Spleen (tissue), 11 donors: Measurements from ENCODE around the gene FBXO7. TPM values are rescaled to one million over a fixed set of nuclear protein-coding genes. Genes with fewer than 3 reads are reported as not detected.

Source experiments
- DNase-seq: peaks from one replicate; pipeline ENCODE4 v3.0.0-alpha.2; 2020
- H3K27ac ChIP-seq, 8 donors: fragments of 200-600 bp; sonication (generic) in 7 of 8; 1 replicate in 4 of 8; 2 replicates in 4 of 8; pipeline versions ENCODE4 v1.5.0 to v1.8.0; 2016 to 2021; ENCODE audit warnings: inconsistent platforms in 4 of 8, mild to moderate bottlenecking in 4 of 8, moderate library complexity in 1 of 8
- H3K27me3 ChIP-seq, 7 donors: fragments of 200-600 bp; sonication (generic) in 6 of 7; replicated peaks in 1 of 7; 1 replicate in 4 of 7; 2 replicates in 3 of 7; pipeline versions ENCODE4 v1.5.0 to v1.8.0; 2016 to 2021; ENCODE audit warnings: inconsistent platforms in 3 of 7, mild to moderate bottlenecking in 1 of 7
- H3K36me3 ChIP-seq, 6 donors: fragments of 200-600 bp; sonication (generic) in 5 of 6; 1 replicate in 4 of 6; 2 replicates in 2 of 6; pipeline versions ENCODE4 v1.5.0 to v1.8.0; 2016 to 2021; ENCODE audit warnings: inconsistent platforms in 2 of 6
- H3K4me1 ChIP-seq, 6 donors: fragments of 200-600 bp; sonication (generic) in 5 of 6; 1 replicate in 3 of 6; 2 replicates in 3 of 6; pipeline versions ENCODE4 v1.5.0 to v1.8.0; 2016 to 2021; ENCODE audit warnings: inconsistent platforms in 3 of 6
- H3K4me3 ChIP-seq, 8 donors: fragments of 200-600 bp; sonication (generic) in 7 of 8; 1 replicate in 4 of 8; 2 replicates in 4 of 8; pipeline versions ENCODE4 v1.5.0 to v1.8.0; 2016 to 2021; ENCODE audit warnings: inconsistent platforms in 4 of 8, mild to moderate bottlenecking in 4 of 8, moderate library complexity in 2 of 8
- H3K9me3 ChIP-seq, 8 donors: fragments of 200-600 bp; sonication (generic) in 7 of 8; 1 replicate in 4 of 8; 2 replicates in 4 of 8; pipeline versions ENCODE4 v1.5.0 to v1.8.0; 2016 to 2021; ENCODE audit warnings: inconsistent platforms in 4 of 8
- POLR2A ChIP-seq, 3 donors: fragments of 450-650 bp; IDR thresholded peaks; one replicate each; pipeline ENCODE4 v1.5.1; 2017; ENCODE audit warnings: antibody characterized with exemption in 3 of 3, mild to moderate bottlenecking in 1 of 3
- POLR2AphosphoS5 ChIP-seq, 3 donors: sonication (generic); formaldehyde crosslinking; IDR thresholded peaks; one replicate each; pipeline ENCODE4 v1.5.1; 2017; ENCODE audit warnings: antibody characterized with exemption in 3 of 3
- WGBS, 5 donors: extraction: QIAGEN DNeasy Blood & Tissue Kit in 3 of 5; methylation state at CpG; one replicate each; pipeline versions ENCODE4 v1.1.5 to v1.1.7; 2013 to 2018; 5-methylcytosine and 5-hydroxymethylcytosine counted together
- intact Hi-C: fragments of 100-400 bp; cut with DNase I; formaldehyde crosslinking; loops from one replicate; pipeline ENCODE4 v1.15.0; 2023; ENCODE audit warnings: low total_unique reads
- polyA plus RNA-seq, 3 donors: library from polyadenylated mRNA; stranded (reverse); fragments of 200-250 nt; gene quantifications; one replicate each; pipeline ENCODE4 v1.2.1, GENCODE V29; 2013
- total RNA-seq, 7 donors: library from RNA; depleted of rRNA in 3 of 7; stranded (reverse); fragments of >200 nt in 3 of 7; fragmentation: NEBNext Ultra II Directional in 4 of 7; extraction: Animal tissue kit (Norgen Biotek cat#: 25700) in 4 of 7; gene quantifications; one replicate each; pipeline versions ENCODE4 v1.1.0 to v1.2.1, GENCODE V29; 2016 to 2021
- TF ChIP-seq, protein P1 (sequence below), 11 experiments: fragments of 200-600 bp in 7 of 11; fragments of 450-650 bp in 4 of 11; sonication (generic) in 4 of 11; IDR thresholded peaks in 8 of 11; conservative IDR thresholded peaks in 3 of 11; 1 replicate in 7 of 11; 2 replicates in 4 of 11; pipeline versions ENCODE4 v1.4.0 to v1.8.0; 2016 to 2021; ENCODE audit warnings: antibody characterized with exemption in 11 of 11, inconsistent platforms in 4 of 11, mild to moderate bottlenecking in 1 of 11
- donor health status: healthy with polysubstance abuse.
- donor health status: DM: no; HTN: no; CAD: no; lungs with moderate emphysema.
- donor health status: DM: no; HTN: no; CAD: no.
- donor health status: Bipolar disorder and iron deficiency.
- donor health status: healthy.
- donor health status: DM: no; HTN: no; CAD: no.
- donor health status: DM: yes; HTN: yes; CAD: no.

FBXO7 gene
- total and polyA plus RNA-seq, 10 donors, result 55.9 to 151 (median 103) TPM

DNA sequence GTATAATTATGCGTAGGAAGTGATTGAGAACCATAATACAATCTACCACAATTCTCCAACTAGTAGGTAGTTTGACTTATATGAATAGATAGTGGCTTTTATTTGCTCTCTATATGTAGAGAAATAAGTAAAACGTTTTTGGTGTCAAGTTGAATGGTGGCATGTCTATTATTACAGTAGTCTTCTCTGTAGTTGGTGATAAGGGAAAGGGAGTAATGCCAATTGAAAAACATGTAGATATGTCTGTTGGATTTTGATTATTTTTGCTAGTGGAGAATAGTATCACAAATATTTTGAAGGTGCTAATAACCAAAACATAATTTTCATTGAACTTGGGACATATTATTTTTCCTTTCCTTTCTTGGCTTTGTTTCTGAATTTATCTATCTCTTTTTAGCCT, 17.5 kb downstream of the FBXO7 start:
- Histone ChIP-seq H3K27me3 (no peaks in the 10 kb centered on the region), H3K4me1 (no peaks in the 10 kb centered on the region), H3K9me3 (no peaks in the 10 kb centered on the region), H3K4me3 (no peak overlapping the region), H3K27ac (no peak overlapping the region), H3K36me3 (peaks cover 3 to 100% (median 92%) of the 10 kb centered on the region in 6 donors)
- TF ChIP-seq, protein P1, sequence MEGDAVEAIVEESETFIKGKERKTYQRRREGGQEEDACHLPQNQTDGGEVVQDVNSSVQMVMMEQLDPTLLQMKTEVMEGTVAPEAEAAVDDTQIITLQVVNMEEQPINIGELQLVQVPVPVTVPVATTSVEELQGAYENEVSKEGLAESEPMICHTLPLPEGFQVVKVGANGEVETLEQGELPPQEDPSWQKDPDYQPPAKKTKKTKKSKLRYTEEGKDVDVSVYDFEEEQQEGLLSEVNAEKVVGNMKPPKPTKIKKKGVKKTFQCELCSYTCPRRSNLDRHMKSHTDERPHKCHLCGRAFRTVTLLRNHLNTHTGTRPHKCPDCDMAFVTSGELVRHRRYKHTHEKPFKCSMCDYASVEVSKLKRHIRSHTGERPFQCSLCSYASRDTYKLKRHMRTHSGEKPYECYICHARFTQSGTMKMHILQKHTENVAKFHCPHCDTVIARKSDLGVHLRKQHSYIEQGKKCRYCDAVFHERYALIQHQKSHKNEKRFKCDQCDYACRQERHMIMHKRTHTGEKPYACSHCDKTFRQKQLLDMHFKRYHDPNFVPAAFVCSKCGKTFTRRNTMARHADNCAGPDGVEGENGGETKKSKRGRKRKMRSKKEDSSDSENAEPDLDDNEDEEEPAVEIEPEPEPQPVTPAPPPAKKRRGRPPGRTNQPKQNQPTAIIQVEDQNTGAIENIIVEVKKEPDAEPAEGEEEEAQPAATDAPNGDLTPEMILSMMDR (IDR thresholded peaks at IDR 0.05 in 8 of 11, conservative IDR thresholded peaks at IDR 0.05 in 3 of 11), result no peak
- TF ChIP-seq POLR2A (IDR thresholded peaks at IDR 0.05), result no peak
- TF ChIP-seq POLR2AphosphoS5 (IDR thresholded peaks at IDR 0.05), result no peak
- intact Hi-C loops, result no loop called here
- no peak for DNase-seq
- WGBS, 5 donors, result 84 to 98% (median 88%) methylated on average over 2 of the region's 2 CpGs

DNA sequence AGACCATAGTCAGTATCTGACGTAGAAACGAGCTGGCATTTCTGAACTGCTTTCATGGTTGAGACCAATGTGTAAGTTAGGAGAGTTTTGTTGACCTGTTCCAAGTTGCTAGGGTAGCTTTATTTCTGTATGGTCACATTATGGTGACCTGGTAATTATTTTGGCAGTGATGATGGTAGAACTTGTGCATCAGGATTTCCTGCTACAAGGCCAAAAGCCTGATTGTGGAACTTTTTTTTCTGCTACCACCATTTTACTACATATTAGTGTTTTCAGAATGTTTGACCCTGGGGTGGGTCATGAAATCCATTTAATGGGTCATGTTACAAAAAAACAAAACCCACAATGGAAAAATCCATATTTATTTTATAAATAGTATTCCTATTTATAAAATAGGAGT, 18.9 kb downstream of the FBXO7 start:
- DNase-seq, result no peak
- Histone ChIP-seq H3K36me3 (peaks cover 3 to 100% (median 96%) of the 10 kb centered on the region in 6 donors), H3K4me3 (no peak overlapping the region), H3K4me1 (no peaks in the 10 kb centered on the region), H3K27ac (no peak overlapping the region), H3K9me3 (no peaks in the 10 kb centered on the region), H3K27me3 (no peaks in the 10 kb centered on the region)
- TF ChIP-seq POLR2AphosphoS5 (IDR thresholded peaks at IDR 0.05) (no peak), POLR2A (IDR thresholded peaks at IDR 0.05) (no peak)
- TF ChIP-seq, protein P1 (IDR thresholded peaks at IDR 0.05 in 8 of 11, conservative IDR thresholded peaks at IDR 0.05 in 3 of 11), result no peak
- WGBS, 5 donors, result 63 to 97% (median 95%) methylated on average over 2 of the region's 2 CpGs
- intact Hi-C loops, result no loop called here

DNA sequence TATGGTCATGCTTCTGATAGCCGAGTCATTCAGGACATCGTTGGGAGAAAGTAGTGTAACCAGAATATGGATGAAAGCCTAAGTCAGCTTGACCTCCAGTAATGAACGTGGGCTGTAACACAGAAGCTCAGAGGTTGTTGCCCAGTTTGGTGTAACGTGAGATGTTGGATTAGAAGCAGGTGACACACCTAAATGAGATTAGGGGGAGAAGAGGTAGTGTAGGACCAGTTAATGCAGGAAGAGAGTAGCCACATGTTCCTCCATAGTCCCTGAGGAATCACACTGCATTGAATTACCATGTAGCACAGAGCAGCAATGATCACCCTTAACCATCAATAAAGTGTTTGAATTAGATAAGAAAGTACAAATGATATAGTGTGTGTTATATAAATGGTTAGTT, 20.4 kb downstream of the FBXO7 start:
- H3K27me3 ChIP-seq, result no peaks in the 10 kb centered on the region
- H3K4me1 ChIP-seq, result no peaks in the 10 kb centered on the region
- TF ChIP-seq POLR2AphosphoS5 (IDR thresholded peaks at IDR 0.05) (no peak), POLR2A (IDR thresholded peaks at IDR 0.05) (no peak)
- TF ChIP-seq, protein P1 (IDR thresholded peaks at IDR 0.05 in 8 of 11, conservative IDR thresholded peaks at IDR 0.05 in 3 of 11), result no peak
- H3K9me3 ChIP-seq, result no peaks in the 10 kb centered on the region
- 94 to 97% (median 95%) methylated on average over 4 of the region's 4 CpGs for WGBS, 5 donors
- no peak for DNase-seq
- H3K36me3 ChIP-seq, result peaks cover 3 to 100% (median 90%) of the 10 kb centered on the region in 6 donors
- no peak overlapping the region for H3K27ac ChIP-seq
- intact Hi-C loops, result no loop called here
- no peak overlapping the region for H3K4me3 ChIP-seq

DNA sequence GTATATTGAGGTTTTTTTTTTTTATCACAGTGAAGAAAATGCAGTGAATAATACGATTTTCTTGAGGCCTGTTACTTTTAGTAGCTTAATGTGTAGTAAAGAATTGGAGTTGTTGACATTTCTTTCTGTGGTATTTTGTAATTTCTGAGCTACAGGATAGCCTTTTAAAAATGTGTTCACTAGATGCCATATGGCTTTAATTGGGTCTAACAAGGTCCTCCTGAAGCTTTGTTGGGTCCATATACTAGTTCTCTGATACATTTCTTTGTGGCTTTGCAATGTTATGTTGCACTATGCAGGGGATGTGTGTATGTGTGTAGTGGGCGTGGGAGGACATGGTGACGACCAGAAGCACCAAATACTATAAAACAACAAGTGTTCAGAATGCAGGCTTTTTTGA, 25.1 kb downstream of the FBXO7 start:
- DNase-seq, result no peak
- intact Hi-C loops, result no loop called here
- 72 to 90% (median 87%) methylated on average over 3 of the region's 3 CpGs for WGBS, 5 donors
- peaks cover 0 to 64% (median 47%) of the 10 kb centered on the region in 6 donors for H3K36me3 ChIP-seq
- H3K27ac ChIP-seq, result no peak overlapping the region
- no peaks in the 10 kb centered on the region for H3K9me3 ChIP-seq
- H3K27me3 ChIP-seq, result no peaks in the 10 kb centered on the region
- TF ChIP-seq POLR2AphosphoS5 (IDR thresholded peaks at IDR 0.05) (no peak), POLR2A (IDR thresholded peaks at IDR 0.05) (no peak)
- TF ChIP-seq, protein P1 (IDR thresholded peaks at IDR 0.05 in 8 of 11, conservative IDR thresholded peaks at IDR 0.05 in 3 of 11), result no peak
- H3K4me3 ChIP-seq, result no peak overlapping the region
- no peaks in the 10 kb centered on the region for H3K4me1 ChIP-seq
